ENCODE data around the gene LCE1B. TPM values are rescaled to one million over a fixed set of nuclear protein-coding genes. Genes with fewer than 3 reads are reported as not detected.

The LCE1B gene
- total RNA-seq, 1 donor from 2014 or later, result not detected

GRCh38 chr1:152858062-152858461 is 46.3 kb downstream of the LCE1B start:
- Mint-ChIP-seq H3K4me1 (ENCODE audit: unreplicated experiment) (no peaks in the 10 kb centered on the region), H3K27me3 (ENCODE audit: unreplicated experiment) (no peaks in the 10 kb centered on the region), H3K9me3 (ENCODE audit: unreplicated experiment) (no peaks in the 10 kb centered on the region), H3K4me3 (ENCODE audit: unreplicated experiment) (no peak overlapping the region), H3K27ac (ENCODE audit: unreplicated experiment) (no peak overlapping the region), H3K36me3 (ENCODE audit: unreplicated experiment) (no peaks in the 10 kb centered on the region)
- DNase-seq (ENCODE audit: extremely low spot score, unreplicated experiment), result no peak
- TF ChIP-seq CTCF (IDR thresholded peaks at IDR 0.05), result no peak

DNA sequence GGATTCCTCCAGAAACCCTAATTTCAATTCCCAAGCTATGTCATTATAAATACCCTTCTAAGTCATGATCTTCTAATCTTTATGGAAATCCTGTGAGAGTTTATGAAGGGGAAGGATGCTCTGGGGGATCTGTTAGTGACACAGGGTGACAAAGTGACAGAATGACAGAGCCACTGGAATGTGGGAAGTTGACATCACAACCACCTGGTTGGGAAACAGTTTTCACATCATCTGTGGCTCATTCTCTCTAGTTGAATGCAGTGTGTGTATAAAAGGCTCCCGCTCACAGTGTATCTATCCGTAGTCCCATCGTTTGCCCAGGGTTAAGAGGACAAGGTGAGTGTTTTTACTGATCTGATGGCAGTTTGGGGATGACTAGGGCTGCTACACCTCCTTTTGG is 47.9 kb downstream of the LCE1B start, which contains the start of gene LCE7A:
LCE7A (plus strand) TSS at position 301 of the 400 bp plus-strand sequence. CDS start 702 bp downstream, outside the sequence.
- Mint-ChIP-seq H3K27ac (ENCODE audit: unreplicated experiment) (no peak within 1 kb of the TSS), H3K9me3 (ENCODE audit: unreplicated experiment) (no peaks in the 10 kb centered on the region), H3K4me1 (ENCODE audit: unreplicated experiment) (no peaks in the 10 kb centered on the region), H3K36me3 (ENCODE audit: unreplicated experiment) (no peaks in the 10 kb centered on the region), H3K4me3 (ENCODE audit: unreplicated experiment) (no peak within 1 kb of the TSS), H3K27me3 (ENCODE audit: unreplicated experiment) (no peaks in the 10 kb centered on the region)
- no peak for DNase-seq (ENCODE audit: extremely low spot score, unreplicated experiment)
- no peak for TF ChIP-seq CTCF (IDR thresholded peaks at IDR 0.05)

GRCh38 chr1:152860129-152860528 is 48.4 kb downstream of the LCE1B start:
- Mint-ChIP-seq H3K27ac (ENCODE audit: unreplicated experiment) (no peak overlapping the region), H3K36me3 (ENCODE audit: unreplicated experiment) (no peaks in the 10 kb centered on the region), H3K4me1 (ENCODE audit: unreplicated experiment) (no peaks in the 10 kb centered on the region), H3K4me3 (ENCODE audit: unreplicated experiment) (no peak overlapping the region), H3K9me3 (ENCODE audit: unreplicated experiment) (no peaks in the 10 kb centered on the region), H3K27me3 (ENCODE audit: unreplicated experiment) (no peaks in the 10 kb centered on the region)
- no peak for DNase-seq (ENCODE audit: extremely low spot score, unreplicated experiment)
- no peak for TF ChIP-seq CTCF (IDR thresholded peaks at IDR 0.05)

GRCh38 chr1:152861374-152861773 is 49.6 kb downstream of the LCE1B start:
- Mint-ChIP-seq H3K27me3 (ENCODE audit: unreplicated experiment) (no peaks in the 10 kb centered on the region), H3K4me3 (ENCODE audit: unreplicated experiment) (no peak overlapping the region), H3K27ac (ENCODE audit: unreplicated experiment) (no peak overlapping the region), H3K36me3 (ENCODE audit: unreplicated experiment) (no peaks in the 10 kb centered on the region), H3K4me1 (ENCODE audit: unreplicated experiment) (no peaks in the 10 kb centered on the region), H3K9me3 (ENCODE audit: unreplicated experiment) (no peaks in the 10 kb centered on the region)
- TF ChIP-seq CTCF (IDR thresholded peaks at IDR 0.05), result no peak
- no peak for DNase-seq (ENCODE audit: extremely low spot score, unreplicated experiment)

Other genes with a start within 250 kb of the LCE1B start
- not detected in 2 replicates for gene LCE3E, start 245.2 kb upstream of the LCE1B start, total RNA-seq
- gene LCE3D, start 231.5 kb upstream of the LCE1B start, total RNA-seq, result not detected in 2 replicates
- not detected in 2 replicates for gene LCE3C, start 211.7 kb upstream of the LCE1B start, total RNA-seq
- gene LCE3B, start 198.2 kb upstream of the LCE1B start, total RNA-seq, result not detected in 2 replicates
- gene LCE3A, start 188.9 kb upstream of the LCE1B start, total RNA-seq, result not detected in 2 replicates
- not detected in 2 replicates for gene LCE2D, start 148.6 kb upstream of the LCE1B start, total RNA-seq
- gene LCE2C, start 136.7 kb upstream of the LCE1B start, total RNA-seq, result not detected in 2 replicates
- not detected in 2 replicates for gene LCE2B, start 125.8 kb upstream of the LCE1B start, total RNA-seq
- not detected in 2 replicates for gene LCE2A, start 113.6 kb upstream of the LCE1B start, total RNA-seq
- not detected in 2 replicates for gene LCE4A, start 103.8 kb upstream of the LCE1B start, total RNA-seq
- not detected in 2 replicates for gene KPRP, start 53.9 kb upstream of the LCE1B start, total RNA-seq
- not detected in 2 replicates for gene LCE1F, start 36.8 kb upstream of the LCE1B start, total RNA-seq
- not detected in 2 replicates for gene LCE1E, start 25.7 kb upstream of the LCE1B start, total RNA-seq
- gene LCE1D, start 15.2 kb upstream of the LCE1B start, total RNA-seq, result not detected in 2 replicates
- not detected in 2 replicates for gene LCE1C, start 5.3 kb upstream of the LCE1B start, total RNA-seq
- not detected in 2 replicates for gene LCE1A, start 15.5 kb downstream of the LCE1B start, total RNA-seq
- not detected in 2 replicates for gene LCE6A, start 30.9 kb downstream of the LCE1B start, total RNA-seq
- not detected in 2 replicates for gene LCE7A, start 48.0 kb downstream of the LCE1B start, total RNA-seq
- gene SMCP, start 66.4 kb downstream of the LCE1B start, total RNA-seq, result not detected in 2 replicates
- not detected in 2 replicates for gene IVL, start 96.6 kb downstream of the LCE1B start, total RNA-seq
- not detected in 2 replicates for gene SPRR5, start 135.2 kb downstream of the LCE1B start, total RNA-seq
- gene SPRR4, start 158.7 kb downstream of the LCE1B start, total RNA-seq, result not detected in 2 replicates
- not detected in 2 replicates for gene SPRR1A, start 172.1 kb downstream of the LCE1B start, total RNA-seq
- gene SPRR3, start 189.8 kb downstream of the LCE1B start, total RNA-seq, result not detected in 2 replicates
- gene SPRR1B, start 219.2 kb downstream of the LCE1B start, total RNA-seq, result not detected in 2 replicates
- not detected in 2 replicates for gene SPRR2D, start 229.1 kb downstream of the LCE1B start, total RNA-seq
- not detected in 2 replicates for gene SPRR2A, start 245.5 kb downstream of the LCE1B start, total RNA-seq